Naive thymus-derived CD4-positive, alpha-beta T cell (primary cell): ENCODE results near the gene CPEB3. TPM values are rescaled to one million over a fixed set of nuclear protein-coding genes. Genes with fewer than 3 reads are reported as not detected.

Experiments
- ATAC-seq: fragments of 150-1000 bp; cut with Tn5 transposase; 2 replicates; pipeline ENCODE4 v1.10.0; 2021; ENCODE audit warnings: mild to moderate bottlenecking, moderate library complexity
- CTCF ChIA-PET: fragments of 350-600 bp; sonication (Branson Sonifier 250); formaldehyde crosslinking; loops from one replicate; lab custom pipeline; 2021; ENCODE audit warnings: antibody characterized with exemption; lab: Charles Lee
- POLR2A ChIA-PET: fragments of 350-600 bp; sonication (Branson Sonifier 250); formaldehyde crosslinking; loops from one replicate; lab custom pipeline; 2021; ENCODE audit warnings: antibody characterized with exemption, inconsistent platforms; lab: Charles Lee
- DNase-seq, 9 donors: peaks; one replicate each; pipeline versions ENCODE4 v3.0.0 to v3.0.0-alpha.2; 2020 to 2022; ENCODE audit warnings: mixed read lengths in 1 of 9
- H3K27ac ChIP-seq: one replicate; pipeline ENCODE4 v1.7.0; 2013; ENCODE audit warnings: mild to moderate bottlenecking, low read depth, low read length, moderate library complexity
- H3K27me3 ChIP-seq, 2 donors: one replicate each; pipeline ENCODE4 v1.7.0; 2013; ENCODE audit warnings: low read length in 2 of 2, mild to moderate bottlenecking in 2 of 2, moderate library complexity in 2 of 2; ENCODE audit not compliant: control insufficient read depth in 2 of 2, insufficient read depth in 2 of 2
- H3K36me3 ChIP-seq, 3 experiments: 1 replicate in 2 of 3; 2 replicates in 1 of 3; pipeline ENCODE4 v1.7.0; 2013; ENCODE audit warnings: low read length in 3 of 3, mild to moderate bottlenecking in 3 of 3, moderate library complexity in 1 of 3; ENCODE audit not compliant: insufficient read depth in 3 of 3, control insufficient read depth in 2 of 3
- H3K4me1 ChIP-seq, 2 donors: one replicate each; pipeline ENCODE4 v1.7.0; 2013; ENCODE audit warnings: low read length in 2 of 2, mild to moderate bottlenecking in 2 of 2, moderate library complexity in 1 of 2; ENCODE audit not compliant: control insufficient read depth in 2 of 2, insufficient read depth in 2 of 2
- H3K4me3 ChIP-seq: 2 replicates; pipeline ENCODE4 v1.7.0; 2013; ENCODE audit warnings: mild to moderate bottlenecking, low read length
- H3K9me3 ChIP-seq, 3 experiments: 1 replicate in 2 of 3; 2 replicates in 1 of 3; pipeline ENCODE4 v1.7.0; 2013; ENCODE audit warnings: low read length in 3 of 3; ENCODE audit not compliant: control insufficient read depth in 2 of 3
- H3K27ac Mint-ChIP-seq, 9 donors: one replicate each; pipeline ENCODE4 v1.8.0; 2020 to 2022; ENCODE audit warnings: mixed read lengths in 9 of 9, mild to moderate bottlenecking in 8 of 9, moderate library complexity in 5 of 9, inconsistent platforms in 2 of 9
- H3K27me3 Mint-ChIP-seq, 5 donors: one replicate each; pipeline ENCODE4 v1.8.0; 2021 to 2022; ENCODE audit warnings: mixed read lengths in 5 of 5, mild to moderate bottlenecking in 1 of 5
- H3K36me3 Mint-ChIP-seq, 5 donors: one replicate each; pipeline ENCODE4 v1.8.0; 2020 to 2022; ENCODE audit warnings: mixed read lengths in 5 of 5, mild to moderate bottlenecking in 3 of 5, inconsistent platforms in 1 of 5
- H3K4me1 Mint-ChIP-seq, 7 donors: one replicate each; pipeline ENCODE4 v1.8.0; 2020 to 2022; ENCODE audit warnings: mixed read lengths in 7 of 7, mild to moderate bottlenecking in 3 of 7, inconsistent platforms in 1 of 7
- H3K4me3 Mint-ChIP-seq, 10 donors: one replicate each; pipeline ENCODE4 v1.8.0; 2020 to 2022; ENCODE audit warnings: mild to moderate bottlenecking in 10 of 10, mixed read lengths in 10 of 10, moderate library complexity in 6 of 10, inconsistent platforms in 2 of 10
- H3K9me3 Mint-ChIP-seq, 11 donors: one replicate each; pipeline ENCODE4 v1.8.0; 2020 to 2022; ENCODE audit warnings: mixed read lengths in 11 of 11, mild to moderate bottlenecking in 4 of 11, inconsistent platforms in 1 of 11, moderate library complexity in 1 of 11
- intact Hi-C, 2 donors: fragments of 100-400 bp; cut with micrococcal nuclease; formaldehyde crosslinking; loops; one replicate each; pipeline ENCODE4 v1.15.1; 2023
- polyA plus RNA-seq, 2 donors: library from polyadenylated mRNA; unstranded; fragments of 300-500 nt; fragmentation: Illumina TruSeq; gene quantifications; one replicate each; pipeline ENCODE4 v1.2.3, GENCODE V29; 2021
- total RNA-seq, 6 experiments: library from RNA in 5 of 6; stranded (reverse) in 5 of 6; gene quantifications; 1 replicate in 5 of 6; 2 replicates in 1 of 6; pipeline ENCODE4 v1.2.3 and lab custom pipeline; 2021 to 2026

CPEB3 gene
- total and polyA plus RNA-seq, 7 experiments from 2014 or later = 0.74 to 3.3 (median 2.1) TPM

DNA sequence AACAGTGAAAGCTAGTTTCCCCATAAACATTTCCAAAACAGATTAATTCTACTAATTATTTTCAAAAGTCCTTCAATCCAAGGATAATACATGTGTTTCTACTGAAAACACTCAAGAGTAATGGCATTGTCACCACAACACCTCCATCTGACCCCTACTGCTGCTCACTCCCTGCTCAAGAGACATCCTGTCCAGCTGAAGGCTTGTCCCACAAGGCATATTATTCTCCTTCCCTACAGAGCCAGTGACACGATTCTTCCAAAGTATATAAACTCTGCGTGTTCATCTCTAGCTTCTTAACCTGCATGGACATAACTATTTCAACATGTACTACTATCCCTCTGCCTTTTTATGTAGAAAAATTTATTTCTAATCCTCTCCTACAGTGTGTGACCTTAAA, 182.1 kb downstream of the CPEB3 start:
- Histone ChIP-seq H3K36me3 (no peaks in the 10 kb centered on the region), H3K4me3 (no peak overlapping the region), H3K27me3 (no peaks in the 10 kb centered on the region), H3K4me1 (no peaks in the 10 kb centered on the region), H3K27ac (no peak overlapping the region), H3K9me3 (no peaks in the 10 kb centered on the region)
- Mint-ChIP-seq H3K27me3 (no peaks in the 10 kb centered on the region), H3K36me3 (peaks cover 0 to 14% (median 4%) of the 10 kb centered on the region in 5 donors), H3K9me3 (no peaks in the 10 kb centered on the region), H3K27ac (no peak overlapping the region), H3K4me1 (peaks cover 0 to 2% (median 0%) of the 10 kb centered on the region in 7 donors), H3K4me3 (no peak overlapping the region)
- DNase-seq (no peak), ATAC-seq (no peak)
- ChIA-PET CTCF (no interaction called here), POLR2A (no interaction called here)
- intact Hi-C loops = no loop called here

DNA sequence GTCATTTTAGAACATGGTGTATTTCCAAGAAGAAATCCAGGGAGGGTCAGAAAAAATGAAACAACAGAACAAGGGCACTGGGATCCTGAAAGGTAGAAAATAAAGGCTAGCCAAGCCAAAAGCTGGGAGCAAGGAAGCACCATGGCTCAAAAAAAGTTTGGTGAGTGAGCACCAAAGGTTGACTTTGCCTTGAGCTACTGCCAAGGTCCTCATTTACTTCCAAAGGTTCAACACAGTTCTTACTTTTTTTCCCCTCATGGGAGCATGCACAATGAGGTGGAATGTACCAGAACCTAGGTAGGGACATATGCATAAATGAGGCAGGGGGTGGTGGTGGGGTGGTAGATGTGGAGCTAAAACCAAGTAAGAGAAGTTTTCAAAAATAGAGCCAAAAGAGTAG, 182.8 kb downstream of the CPEB3 start:
- H3K27ac Mint-ChIP-seq = no peak overlapping the region
- H3K27me3 Mint-ChIP-seq = no peaks in the 10 kb centered on the region
- no peaks in the 10 kb centered on the region for H3K9me3 Mint-ChIP-seq
- Histone ChIP-seq H3K4me1 (no peaks in the 10 kb centered on the region), H3K27me3 (no peaks in the 10 kb centered on the region), H3K4me3 (no peak overlapping the region), H3K27ac (no peak overlapping the region), H3K9me3 (no peaks in the 10 kb centered on the region), H3K36me3 (no peaks in the 10 kb centered on the region)
- ATAC-seq (no peak), DNase-seq (no peak)
- H3K4me3 Mint-ChIP-seq = no peak overlapping the region
- intact Hi-C loops = no loop called here
- peaks cover 0 to 14% (median 4%) of the 10 kb centered on the region in 5 donors for H3K36me3 Mint-ChIP-seq
- CTCF ChIA-PET = no interaction called here
- H3K4me1 Mint-ChIP-seq = peaks cover 0 to 2% (median 0%) of the 10 kb centered on the region in 7 donors
- POLR2A ChIA-PET = no interaction called here

DNA sequence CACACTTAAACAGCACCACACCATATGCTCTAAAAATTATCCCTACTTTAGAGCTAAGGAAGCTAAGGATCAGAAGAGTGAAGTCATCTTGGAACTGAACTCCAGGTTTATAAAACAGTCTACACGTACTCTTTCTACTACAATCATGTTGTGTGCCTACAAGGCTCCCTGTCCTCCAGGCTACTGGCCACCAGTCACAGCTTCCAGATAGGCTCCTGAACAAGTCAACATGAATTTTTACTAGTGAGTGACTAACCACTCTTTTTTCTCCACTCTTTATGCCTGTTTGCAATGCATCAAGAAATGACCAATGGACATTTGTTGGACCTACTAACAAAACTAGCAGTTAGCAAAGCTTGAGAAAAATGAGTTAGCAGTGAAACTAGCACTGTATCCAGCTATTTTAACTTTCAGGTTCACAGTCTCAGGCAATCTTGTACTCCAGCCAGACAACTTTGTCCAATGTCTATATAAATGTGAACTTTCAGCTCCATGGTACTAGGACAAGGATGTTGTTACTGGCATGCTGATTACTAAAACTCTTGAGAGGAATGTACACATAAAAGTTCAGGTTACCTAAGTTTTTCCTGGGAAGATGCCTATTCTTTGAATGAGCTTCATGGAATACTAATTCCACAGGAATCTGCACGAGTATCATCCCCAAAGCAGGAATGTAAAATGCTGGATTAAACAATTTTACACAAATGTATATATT, 187.3 kb downstream of the CPEB3 start:
- DNase-seq = no peak
- Mint-ChIP-seq H3K4me3 (no peak overlapping the region), H3K27me3 (no peaks in the 10 kb centered on the region), H3K4me1 (peaks cover 0 to 14% (median 0%) of the 10 kb centered on the region in 7 donors), H3K9me3 (no peaks in the 10 kb centered on the region), H3K27ac (no peak overlapping the region), H3K36me3 (peaks cover 0 to 7% (median 0%) of the 10 kb centered on the region in 5 donors)
- ChIA-PET POLR2A (no interaction called here), CTCF (no interaction called here)
- H3K4me1 ChIP-seq = no peaks in the 10 kb centered on the region
- intact Hi-C loops = no loop called here
- H3K36me3 ChIP-seq = no peaks in the 10 kb centered on the region
- H3K27me3 ChIP-seq = no peaks in the 10 kb centered on the region
- ATAC-seq = no peak
- no peak overlapping the region for H3K27ac ChIP-seq
- H3K9me3 ChIP-seq = no peaks in the 10 kb centered on the region
- no peak overlapping the region for H3K4me3 ChIP-seq

DNA sequence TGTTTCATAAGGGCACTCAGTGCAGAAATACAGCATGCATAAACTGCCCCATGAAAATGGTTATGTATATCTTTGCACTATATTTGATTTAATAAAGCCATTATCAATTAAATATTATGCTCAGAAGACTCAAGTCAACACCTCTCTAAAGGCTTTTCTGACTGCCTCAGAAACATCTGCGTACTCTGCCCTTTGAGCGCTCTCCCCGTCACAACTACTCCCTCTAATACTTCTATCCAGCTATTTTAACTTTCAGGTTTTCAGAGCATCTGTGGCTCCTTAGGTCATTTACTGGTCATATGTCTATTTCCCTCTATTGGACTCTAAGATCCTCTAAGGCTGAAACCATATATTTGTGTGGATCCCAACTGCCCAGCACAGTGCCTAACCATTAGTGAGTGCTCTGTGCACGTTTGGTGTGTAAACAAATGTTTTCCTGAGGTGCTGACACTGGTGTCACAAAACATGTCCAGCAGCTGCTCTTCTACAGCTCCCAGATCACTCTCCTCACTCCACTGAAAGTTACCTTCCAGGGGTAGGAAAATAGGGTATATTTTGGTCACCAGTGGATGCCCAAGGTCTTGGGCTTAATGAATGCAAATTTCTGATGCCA, 188.2 kb downstream of the CPEB3 start:
- ChIA-PET CTCF (no interaction called here), POLR2A (no interaction called here)
- Mint-ChIP-seq H3K9me3 (no peaks in the 10 kb centered on the region), H3K4me1 (peaks cover 0 to 14% (median 0%) of the 10 kb centered on the region in 7 donors), H3K27me3 (no peaks in the 10 kb centered on the region), H3K4me3 (no peak overlapping the region), H3K36me3 (peaks cover 0 to 7% (median 0%) of the 10 kb centered on the region in 5 donors), H3K27ac (no peak overlapping the region)
- no peak for DNase-seq
- Histone ChIP-seq H3K27me3 (no peaks in the 10 kb centered on the region), H3K4me3 (no peak overlapping the region), H3K9me3 (no peaks in the 10 kb centered on the region), H3K4me1 (no peaks in the 10 kb centered on the region), H3K36me3 (no peaks in the 10 kb centered on the region), H3K27ac (no peak overlapping the region)
- intact Hi-C loops = no loop called here
- ATAC-seq = no peak

DNA sequence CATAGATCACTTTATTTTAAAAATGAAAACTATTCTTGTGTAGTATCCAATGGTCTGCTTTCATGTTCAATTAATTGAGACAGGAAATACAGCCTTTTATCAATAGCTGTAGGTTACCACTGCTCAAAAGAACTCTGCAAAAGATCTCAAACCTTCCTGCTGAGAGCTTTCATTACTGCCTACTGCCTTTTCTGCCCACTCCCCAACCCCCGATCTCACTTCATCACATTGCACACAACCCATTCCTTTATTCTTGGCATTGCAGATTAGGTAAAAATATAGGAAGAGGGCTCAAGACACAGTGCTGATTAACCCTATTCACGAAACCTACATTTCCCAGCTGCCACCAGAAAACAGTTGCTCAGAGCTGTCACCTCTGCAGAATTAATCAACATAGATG, 195.9 kb downstream of the CPEB3 start:
- intact Hi-C loops = no loop called here
- Mint-ChIP-seq H3K27ac (no peak overlapping the region), H3K4me3 (no peak overlapping the region), H3K9me3 (no peaks in the 10 kb centered on the region), H3K36me3 (no peaks in the 10 kb centered on the region), H3K27me3 (peaks cover 0 to 1% (median 0%) of the 10 kb centered on the region in 5 donors), H3K4me1 (peaks cover 0 to 10% (median 0%) of the 10 kb centered on the region in 7 donors)
- no peaks in the 10 kb centered on the region for H3K4me1 ChIP-seq
- H3K9me3 ChIP-seq = no peaks in the 10 kb centered on the region
- ChIA-PET CTCF (no interaction called here), POLR2A (no interaction called here)
- no peaks in the 10 kb centered on the region for H3K36me3 ChIP-seq
- ATAC-seq (no peak), DNase-seq (no peak)
- H3K27me3 ChIP-seq = no peaks in the 10 kb centered on the region
- H3K27ac ChIP-seq = no peak overlapping the region
- no peak overlapping the region for H3K4me3 ChIP-seq

DNA sequence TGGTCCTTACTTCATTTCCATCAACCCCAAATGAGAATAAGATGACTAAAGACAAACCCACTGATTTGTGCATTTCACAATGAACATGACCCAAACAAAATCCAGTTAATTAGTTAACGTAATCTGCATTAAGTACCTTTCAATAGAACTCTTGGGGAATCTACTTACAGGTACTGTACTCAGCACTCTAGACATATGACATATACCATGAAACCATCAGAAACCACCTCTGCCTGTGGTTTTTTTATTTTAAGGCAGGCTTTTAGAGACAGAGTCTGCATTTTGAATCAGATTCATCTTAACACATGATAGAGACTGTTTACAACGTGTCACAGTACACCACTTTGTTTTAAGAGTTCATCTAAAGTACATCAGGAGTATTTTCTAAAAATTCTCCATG, 198.9 kb downstream of the CPEB3 start:
- H3K4me3 ChIP-seq = no peak overlapping the region
- no peaks in the 10 kb centered on the region for H3K27me3 ChIP-seq
- Mint-ChIP-seq H3K4me3 (no peak overlapping the region), H3K9me3 (no peaks in the 10 kb centered on the region), H3K4me1 (peaks cover 0 to 10% (median 4%) of the 10 kb centered on the region in 7 donors), H3K27me3 (peaks cover 0 to 1% (median 0%) of the 10 kb centered on the region in 5 donors), H3K27ac (no peak overlapping the region), H3K36me3 (no peaks in the 10 kb centered on the region)
- ATAC-seq (no peak), DNase-seq (no peak)
- ChIA-PET POLR2A (no interaction called here), CTCF (no interaction called here)
- H3K27ac ChIP-seq = no peak overlapping the region
- H3K9me3 ChIP-seq = no peaks in the 10 kb centered on the region
- intact Hi-C loops = no loop called here
- no peaks in the 10 kb centered on the region for H3K4me1 ChIP-seq
- H3K36me3 ChIP-seq = no peaks in the 10 kb centered on the region
